HG03342 (cell line): ENCODE results near the gene LMCD1.

ENCODE experiments used
- ATAC-seq: cut with Tn5 transposase; IDR thresholded peaks from one replicate; pipeline ENCODE4 v1.9.1; 2021; ENCODE audit warnings: mild to moderate bottlenecking, moderate library complexity; ENCODE audit not compliant: unreplicated experiment

Gene LMCD1

DNA sequence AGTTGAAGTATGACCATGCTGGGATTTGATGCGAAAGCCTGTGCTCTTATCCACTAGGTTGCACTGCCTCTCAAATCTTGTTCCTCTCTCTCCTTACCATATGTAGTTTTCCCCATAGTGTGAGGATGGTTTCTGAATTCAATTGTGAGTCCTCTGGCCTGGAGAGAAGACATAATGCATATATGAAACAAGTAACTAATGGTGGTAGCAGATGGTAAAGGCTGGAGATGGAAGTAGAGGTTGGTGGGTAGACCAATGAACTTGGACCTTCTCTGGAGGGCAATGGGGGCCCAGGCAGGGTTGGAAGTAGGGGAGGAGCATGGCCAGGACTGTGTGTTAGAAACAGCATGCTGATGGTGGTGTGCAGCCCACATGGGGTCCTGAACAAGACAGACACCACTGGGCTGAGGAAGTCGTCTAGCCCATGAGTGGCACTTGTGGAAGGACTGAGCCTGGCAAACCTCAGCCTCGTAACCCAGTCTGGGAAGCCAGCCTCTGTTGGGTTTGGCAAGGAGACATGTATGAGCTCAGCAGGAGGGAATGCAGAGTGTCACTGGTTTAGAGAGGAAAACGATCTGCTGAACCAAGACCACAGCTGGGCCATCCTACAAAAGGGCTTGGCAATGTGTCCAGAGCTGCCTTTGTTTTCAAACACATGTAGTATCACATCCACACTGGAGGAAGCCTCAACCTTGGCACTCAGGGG lies 18.5 kb upstream of the LMCD1 start:
- ATAC-seq: no peak

- no peak for ATAC-seq
Observed at GRCh38 chr3:8484409-8485140, 17.0 kb upstream of the LMCD1 start.

GRCh38 chr3:8485141-8485870 lies 16.3 kb upstream of the LMCD1 start:
- no peak for ATAC-seq

DNA sequence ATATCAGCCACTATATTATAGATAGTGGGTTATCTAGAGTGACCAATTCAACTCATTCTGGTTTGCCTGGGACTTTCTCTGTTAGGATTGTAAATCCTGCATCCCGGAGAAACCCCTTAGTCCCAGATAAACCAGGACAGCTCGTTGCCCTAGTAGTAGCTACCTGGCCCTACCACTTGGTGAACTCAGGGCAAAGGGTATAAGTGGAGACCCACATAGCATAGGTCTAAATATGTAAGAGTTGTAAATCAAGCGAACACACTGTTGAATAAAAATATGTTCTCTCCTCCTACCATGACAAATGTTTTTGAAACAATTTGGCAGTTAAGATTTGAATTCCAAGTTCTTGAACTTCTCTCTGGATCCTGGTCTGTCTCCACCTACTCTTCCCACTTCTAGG lies 15.7 kb upstream of the LMCD1 start:
- ATAC-seq: no peak

DNA sequence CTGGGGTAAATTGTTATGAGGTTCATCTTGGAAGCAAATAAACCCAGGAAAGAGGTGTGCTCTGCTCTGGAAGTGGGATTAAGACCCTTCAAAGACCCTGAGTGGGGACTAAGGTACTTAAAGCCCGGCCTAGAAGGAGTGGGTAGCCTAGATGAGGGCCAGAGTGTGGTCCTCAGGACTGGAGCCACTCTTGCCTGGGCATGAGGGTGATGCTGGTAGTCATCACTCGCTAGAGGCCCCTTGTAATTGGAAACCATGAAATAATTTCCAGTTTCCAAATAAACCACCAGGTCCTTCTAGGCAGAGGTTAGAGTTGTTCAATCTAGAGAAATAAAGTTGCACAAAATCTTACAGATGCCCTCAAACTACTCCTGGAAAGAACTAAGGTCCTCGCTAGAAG lies 15.2 kb upstream of the LMCD1 start:
- no peak for ATAC-seq

DNA sequence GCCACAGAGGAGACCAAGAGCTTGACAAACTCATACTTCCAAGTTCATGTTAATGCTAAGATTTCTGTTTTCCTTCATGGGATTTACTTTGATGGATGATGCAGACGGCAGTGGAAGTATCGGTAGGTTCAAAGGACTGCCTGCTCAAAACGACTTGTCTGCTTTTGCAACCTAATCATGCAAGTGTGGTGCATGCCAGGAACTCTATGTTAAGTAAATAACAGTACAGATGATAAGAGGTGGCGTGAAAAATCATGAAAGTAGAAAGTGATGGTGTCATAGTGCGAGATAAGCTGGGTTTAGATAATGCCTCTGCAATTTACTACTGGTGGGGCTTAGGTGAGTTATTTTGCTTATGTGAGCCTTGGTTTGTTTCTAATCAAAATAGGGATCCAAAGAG lies 14.7 kb upstream of the LMCD1 start:
- no peak for ATAC-seq

- ATAC-seq: no peak
Observed at GRCh38 chr3:8488411-8488810, 13.2 kb upstream of the LMCD1 start.

DNA sequence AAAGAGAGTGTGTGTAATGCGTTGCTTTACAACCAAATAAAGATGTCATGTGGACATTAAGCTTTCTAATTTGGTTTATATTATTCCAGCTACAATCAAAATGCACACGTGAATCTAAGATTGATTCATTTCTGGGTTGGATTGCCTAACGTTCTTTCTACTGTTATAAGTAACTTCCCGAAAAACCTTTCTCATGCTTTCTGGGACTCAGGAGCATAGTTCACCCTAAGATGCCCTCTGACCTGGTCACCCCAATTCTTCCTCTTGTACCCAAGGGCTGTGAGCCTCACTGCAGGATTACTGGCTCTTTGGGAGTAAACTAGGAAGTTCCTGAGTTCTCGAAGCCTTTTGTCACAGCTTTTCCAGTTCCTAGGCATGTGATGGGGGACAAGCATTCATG lies 12.7 kb upstream of the LMCD1 start:
- ATAC-seq: no peak

GRCh38 chr3:8489278-8489792 lies 12.3 kb upstream of the LMCD1 start:
- ATAC-seq: no peak

DNA sequence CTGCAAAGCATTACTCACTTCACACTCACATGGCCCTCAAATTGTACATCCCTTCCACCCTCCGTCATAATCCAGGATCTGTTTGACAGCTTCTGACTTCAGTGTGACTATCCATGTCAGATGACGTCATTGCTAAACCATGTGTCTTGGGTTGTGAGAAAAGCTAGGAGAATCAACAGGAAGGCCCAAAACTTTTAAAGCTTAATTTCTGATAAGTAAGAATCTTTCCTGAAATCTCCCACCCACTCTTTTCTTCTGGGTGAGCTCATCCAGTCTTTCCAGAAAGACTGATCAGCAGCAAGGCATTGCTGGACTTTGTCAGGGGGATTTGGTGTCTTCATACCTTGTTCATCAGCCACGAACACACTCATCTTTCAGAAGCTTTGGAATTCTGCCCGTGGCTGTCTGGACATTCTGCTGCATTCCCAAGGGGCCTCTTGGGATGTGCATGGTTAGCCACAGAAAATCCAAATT lies 11.5 kb upstream of the LMCD1 start:
- ATAC-seq: no peak

DNA sequence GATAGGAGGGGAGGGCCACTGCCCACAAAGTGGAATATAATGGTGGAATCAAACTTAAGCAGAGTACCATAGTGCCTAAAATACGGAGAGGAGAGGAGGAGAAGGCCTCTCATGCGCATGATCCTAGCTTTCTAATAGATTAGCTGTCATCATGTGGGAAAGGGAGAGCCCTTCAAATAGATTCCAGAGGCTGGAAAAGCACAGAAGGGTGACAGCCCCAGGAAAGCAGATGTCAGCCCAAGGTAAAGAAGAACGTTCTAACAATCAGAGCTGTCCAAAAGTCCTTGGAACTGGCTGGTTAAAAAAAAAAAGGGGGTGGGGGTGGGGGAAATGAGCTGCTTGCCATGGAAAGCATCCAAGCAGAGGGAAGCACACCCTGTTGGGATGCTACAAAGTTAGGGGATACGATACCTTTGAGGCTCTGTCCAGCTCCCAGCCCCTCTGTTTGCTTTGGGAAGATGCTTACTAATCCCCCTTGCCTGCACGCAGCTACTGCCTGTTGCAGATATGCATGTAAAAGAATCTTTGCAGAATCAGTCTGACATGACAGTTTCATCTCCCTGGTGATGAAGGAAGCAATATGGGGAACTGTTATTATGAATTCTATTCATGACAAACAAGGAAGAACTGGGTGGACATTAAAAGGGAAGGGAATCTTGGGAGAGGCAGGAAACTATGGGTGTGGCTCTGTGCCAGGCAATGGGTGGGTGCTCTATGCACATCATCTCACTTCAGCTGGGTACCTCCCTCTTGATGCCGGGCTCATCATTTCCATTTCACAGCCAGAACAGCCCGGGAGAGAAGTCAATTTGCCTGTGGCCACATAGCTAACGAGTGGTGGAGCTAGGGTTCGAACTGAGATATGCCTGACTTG lies 10.1 kb upstream of the LMCD1 start:
- no peak for ATAC-seq

GRCh38 chr3:8492744-8493511 lies 8.7 kb upstream of the LMCD1 start:
- no peak for ATAC-seq

DNA sequence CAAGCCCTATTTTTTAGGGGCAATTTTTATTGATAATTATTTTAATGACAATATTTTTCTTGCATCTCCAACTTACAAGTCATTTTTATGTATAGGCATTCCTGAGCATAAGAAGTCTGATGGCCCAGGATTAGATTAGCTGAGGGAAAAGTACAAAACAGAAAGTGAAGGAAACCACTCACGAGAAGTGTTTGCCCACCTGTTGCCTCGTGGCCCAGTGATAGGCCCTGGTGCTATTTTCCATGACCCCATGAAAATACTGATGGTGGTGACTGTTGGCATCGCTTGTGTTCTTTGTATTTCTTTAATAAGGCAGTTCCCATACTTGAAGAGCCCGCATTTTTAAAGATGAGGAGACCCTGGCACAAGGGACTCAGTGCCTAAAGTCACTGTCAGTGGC lies 7.9 kb upstream of the LMCD1 start:
- ATAC-seq: no peak

DNA sequence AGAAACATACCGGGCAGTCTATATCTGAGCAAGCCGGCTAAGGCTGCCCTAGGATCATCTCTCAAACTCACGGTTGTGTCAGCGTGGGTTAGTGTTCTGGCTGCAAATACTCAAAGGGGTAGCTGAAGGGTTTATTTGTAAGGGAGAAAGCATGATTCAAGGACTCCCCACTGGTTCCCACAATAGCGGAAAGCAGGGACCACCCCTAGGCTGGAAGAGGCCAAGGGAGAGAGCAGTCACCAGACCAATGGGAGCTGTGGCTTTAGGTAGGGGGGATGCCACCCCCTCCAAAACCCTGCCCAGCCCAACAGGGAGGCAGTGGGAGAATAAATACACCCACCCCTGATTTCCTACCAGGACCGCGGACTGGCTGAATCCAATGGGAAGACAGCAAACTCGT lies 7.3 kb upstream of the LMCD1 start:
- ATAC-seq: no peak

DNA sequence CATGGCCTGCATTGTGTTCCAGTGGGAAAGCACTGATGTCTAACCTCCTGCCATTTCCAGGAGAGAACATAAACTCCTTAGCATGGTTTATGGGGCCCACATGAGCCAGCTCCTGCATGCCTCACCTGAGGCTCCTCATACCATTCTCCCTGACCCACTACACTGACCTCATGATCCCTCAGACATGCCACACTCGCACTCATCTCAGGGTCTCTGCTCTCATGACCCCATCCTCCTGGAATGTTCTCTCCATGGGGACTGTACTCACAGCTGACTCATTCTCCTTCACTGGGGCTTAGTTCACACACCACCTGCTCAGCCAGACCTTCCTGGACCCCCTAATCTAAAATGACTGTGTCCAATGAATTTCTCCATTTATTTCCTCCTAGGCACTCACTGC lies 4.0 kb upstream of the LMCD1 start:
- ATAC-seq: no peak

GRCh38 chr3:8499181-8499611 lies 2.4 kb upstream of the LMCD1 start:
- ATAC-seq: no peak

DNA sequence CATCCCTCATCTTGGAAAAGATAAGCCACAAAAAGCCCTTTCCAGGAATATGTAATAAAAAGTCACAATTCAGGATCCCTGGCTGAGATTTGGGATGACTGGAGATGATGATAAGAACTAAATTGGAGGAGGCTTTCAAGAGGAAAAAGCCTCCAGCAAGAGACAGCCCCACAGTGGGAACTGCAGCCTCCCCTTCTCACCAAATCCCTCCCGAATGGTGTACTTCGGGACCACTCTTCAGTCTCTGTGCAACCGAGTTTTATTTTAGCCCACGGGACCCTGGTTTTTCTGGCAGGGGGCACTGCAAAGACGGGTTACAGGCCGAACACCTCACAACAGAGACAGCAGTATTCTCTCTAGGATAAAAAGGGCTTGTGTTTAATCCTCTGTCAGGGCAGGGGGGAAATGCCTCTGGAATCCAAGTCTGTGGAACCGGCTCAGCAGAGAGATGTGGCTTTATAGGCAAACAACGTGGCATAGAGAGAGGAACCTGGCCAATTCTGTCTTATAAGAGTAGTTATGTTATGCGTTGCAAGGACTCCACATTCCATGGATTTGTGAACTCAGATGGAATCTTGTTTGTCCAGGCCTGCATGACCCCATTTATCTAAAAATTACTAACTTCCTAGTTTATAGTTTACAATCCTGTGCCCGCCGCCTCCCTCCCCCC lies 1.2 kb upstream of the LMCD1 start:
- no peak for ATAC-seq

- ATAC-seq: no peak
Observed at GRCh38 chr3:8500989-8501370, 643 bp upstream of the LMCD1 start.

DNA sequence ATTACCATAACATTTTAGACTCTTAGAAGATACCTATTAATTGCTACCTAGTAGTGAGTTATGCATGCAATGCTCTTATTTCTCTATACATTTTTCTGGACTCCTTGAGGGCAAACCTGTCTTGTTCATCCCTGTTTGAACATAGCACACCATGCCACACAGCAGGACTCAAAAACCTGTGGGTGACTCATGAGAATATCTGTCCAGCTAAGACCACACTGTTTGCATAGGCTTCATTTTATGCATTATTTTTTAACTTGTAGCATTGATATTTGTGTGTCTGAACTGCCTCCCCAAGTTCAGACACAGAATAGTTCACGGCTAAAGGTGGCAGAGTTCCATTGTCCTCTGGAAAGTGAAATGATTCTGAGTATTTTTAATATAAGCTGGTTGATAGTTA lies 1.8 kb downstream of the LMCD1 start:
- ATAC-seq: no peak
